HG02610 (cell line): ENCODE data around the gene AVPR1A.

Experiments
- ATAC-seq: cut with Tn5 transposase; IDR thresholded peaks from one replicate; pipeline ENCODE4 v1.9.1; 2021; ENCODE audit warnings: mild to moderate bottlenecking, moderate library complexity; ENCODE audit not compliant: unreplicated experiment

AVPR1A gene

GRCh38 chr12:63095369-63095980 is 55.5 kb downstream of the AVPR1A start:
- ATAC-seq, result no peak

- ATAC-seq, result no peak
Measured at GRCh38 chr12:63093711-63094110, 57.3 kb downstream of the AVPR1A start.

- ATAC-seq, result no peak
Measured at GRCh38 chr12:63093084-63093483, 57.9 kb downstream of the AVPR1A start.
